Activated gamma-delta T cell treated with Interleukin-2 at 50 U/mL for 16 hours (primary cell): ENCODE results near the gene PITPNM2.

Source experiments
- DNase-seq: peaks from one replicate; pipeline ENCODE4 v3.0.0-alpha.2; 2020

PITPNM2 gene

DNA sequence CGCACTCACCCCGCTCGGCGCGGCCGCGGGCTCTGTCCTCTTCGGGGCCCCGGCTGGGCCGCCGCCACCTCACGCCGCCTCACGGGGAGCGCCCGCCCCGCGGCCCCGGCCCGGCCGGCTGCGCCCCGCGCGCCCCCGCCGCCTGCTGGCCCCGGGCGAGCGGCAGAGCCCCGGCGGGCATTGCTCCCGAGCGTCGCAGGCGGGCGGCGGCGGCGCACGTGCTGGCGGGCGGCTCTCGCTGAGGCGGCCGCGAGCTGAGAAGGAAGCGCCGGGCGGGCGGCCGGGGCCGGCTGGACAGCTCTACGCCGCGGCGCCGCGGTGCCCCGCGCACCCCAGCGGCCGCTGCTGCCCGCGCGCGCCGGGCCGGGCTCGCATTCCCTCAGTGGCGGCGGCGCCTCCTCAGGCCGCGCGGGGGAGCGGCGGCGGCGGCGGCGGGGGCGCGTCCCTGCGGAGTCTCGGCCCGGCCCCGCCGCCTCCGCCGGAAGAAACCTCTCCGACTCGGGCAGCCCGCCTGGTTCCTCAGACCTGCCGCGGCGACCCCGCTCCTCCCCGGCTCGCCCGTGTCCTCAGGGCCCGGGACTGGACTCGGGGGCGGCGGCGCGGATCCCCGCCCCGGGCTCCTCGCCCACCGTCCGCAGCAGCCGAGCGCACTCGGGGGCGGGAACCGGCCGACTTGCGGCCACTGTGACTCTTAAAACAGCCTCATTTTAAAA is at the start of gene PITPNM2:
TSS of gene PITPNM2 (minus strand) at position 347 of the 713 bp plus-strand sequence. CDS start 116,500 bp downstream, outside the sequence.
- DNase-seq: peak; percentile 60

DNA sequence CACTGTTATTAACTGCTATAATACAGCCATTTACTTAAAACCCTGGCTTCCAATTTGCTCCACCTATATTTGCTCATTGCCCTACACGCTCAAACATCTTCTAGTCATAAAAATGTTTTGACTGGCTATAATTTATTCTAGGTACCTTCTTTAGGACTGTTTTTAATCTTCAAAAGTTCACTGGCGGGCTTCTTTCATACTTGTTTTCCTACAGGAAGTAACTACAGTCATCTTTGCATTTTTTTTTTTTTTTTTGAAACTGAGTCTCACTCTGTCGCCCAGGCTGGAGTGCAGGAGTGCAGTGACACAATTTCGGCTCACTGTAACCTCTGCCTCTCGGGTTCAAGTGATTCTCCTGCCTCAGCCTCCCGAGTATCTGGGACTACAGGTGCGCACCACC is 49.5 kb upstream of the PITPNM2 start:
- no peak for DNase-seq

DNA sequence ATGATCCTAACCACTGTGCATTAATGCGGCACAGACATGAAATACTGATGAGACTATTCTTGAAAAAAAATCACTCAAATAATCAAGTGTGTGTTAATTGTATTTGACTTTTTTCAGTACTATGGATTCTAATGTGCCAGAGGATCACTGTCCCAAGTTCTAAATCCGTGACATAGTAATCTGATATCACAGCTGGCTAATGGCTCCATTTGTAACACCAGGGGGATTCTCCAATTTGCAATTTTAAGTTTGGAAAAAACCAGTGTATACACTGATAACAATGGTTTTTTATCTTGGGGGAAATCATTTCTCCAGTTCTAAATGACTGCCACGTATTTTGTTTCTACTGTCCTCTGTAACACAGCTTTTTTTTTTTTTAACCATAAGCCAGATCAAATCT is 49.0 kb upstream of the PITPNM2 start:
- no peak for DNase-seq

DNA sequence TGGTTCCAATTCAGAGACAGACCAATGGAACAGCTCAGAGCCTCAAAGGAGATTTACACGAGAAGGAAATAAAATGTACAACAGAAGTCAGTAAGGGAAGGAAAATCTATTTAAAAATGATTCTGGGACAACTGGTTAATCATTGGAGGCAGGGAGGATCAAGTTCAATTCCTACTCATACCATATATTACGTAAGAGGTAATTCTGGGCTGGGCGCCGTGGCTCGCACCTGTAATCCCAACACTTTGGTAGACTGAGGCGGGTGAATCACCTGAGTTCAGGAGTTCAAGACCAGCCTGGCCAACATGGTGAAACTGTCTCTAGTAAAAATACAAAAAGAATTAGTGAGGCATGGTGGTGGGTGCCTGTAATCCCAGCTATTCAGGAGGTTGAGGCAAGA is 36.7 kb upstream of the PITPNM2 start:
- no peak for DNase-seq

DNA sequence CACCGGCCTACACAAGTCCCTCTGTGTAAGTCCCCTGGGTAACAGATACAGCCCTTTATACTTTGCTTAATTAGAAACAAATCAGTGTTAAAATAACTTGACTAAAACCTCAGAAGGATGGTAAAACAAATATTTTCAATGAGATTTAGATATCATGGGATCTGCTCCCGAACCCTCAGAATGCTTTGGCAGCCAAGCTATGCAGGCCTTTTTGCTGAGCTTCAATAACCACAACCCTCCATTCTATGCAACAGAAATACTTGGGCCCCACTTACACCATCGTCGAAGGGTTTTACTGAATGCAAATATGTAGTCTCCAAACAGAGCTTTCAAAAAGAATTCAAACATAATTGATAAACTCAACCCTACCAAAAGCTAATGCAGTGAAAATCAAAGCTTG is 29.3 kb upstream of the PITPNM2 start:
- DNase-seq: no peak

DNA sequence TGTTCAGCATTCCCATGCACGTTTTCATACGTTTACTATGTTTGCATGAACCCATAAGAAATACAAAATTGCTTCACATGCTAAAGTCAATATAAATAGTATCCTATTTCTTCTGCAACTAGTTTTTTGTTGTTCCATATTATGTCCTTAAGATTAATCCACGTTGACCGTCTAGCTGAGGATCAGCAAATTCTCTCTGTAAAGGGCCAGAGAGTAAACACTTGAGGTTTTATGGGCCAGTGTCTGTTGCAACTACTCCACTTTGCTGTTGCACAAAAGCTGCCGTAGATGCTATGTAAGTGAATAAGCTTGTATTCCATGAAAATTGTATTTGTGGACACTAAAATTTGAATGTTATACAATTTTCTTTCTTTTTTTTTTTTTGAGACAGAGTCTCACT is 21.1 kb upstream of the PITPNM2 start:
- no peak for DNase-seq

DNA sequence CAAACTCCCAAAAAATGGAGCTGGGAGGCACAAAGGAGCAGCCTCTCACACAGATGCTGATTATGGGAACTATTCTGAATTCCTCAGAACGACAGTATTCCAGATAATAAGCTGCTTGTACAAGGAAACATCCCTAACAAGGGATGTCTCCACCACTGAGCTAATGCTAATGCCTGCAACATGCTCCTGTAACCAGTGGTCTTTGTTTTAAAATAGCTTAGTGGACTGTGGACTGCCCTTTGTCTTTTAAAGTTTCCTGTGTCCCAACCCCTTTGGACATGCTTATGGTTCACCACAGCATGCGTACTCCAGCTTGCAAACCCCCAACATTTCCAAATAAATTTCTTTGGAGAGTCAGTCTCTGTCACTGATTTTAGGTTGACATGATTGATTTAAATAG is 16.4 kb upstream of the PITPNM2 start:
- DNase-seq: no peak

DNA sequence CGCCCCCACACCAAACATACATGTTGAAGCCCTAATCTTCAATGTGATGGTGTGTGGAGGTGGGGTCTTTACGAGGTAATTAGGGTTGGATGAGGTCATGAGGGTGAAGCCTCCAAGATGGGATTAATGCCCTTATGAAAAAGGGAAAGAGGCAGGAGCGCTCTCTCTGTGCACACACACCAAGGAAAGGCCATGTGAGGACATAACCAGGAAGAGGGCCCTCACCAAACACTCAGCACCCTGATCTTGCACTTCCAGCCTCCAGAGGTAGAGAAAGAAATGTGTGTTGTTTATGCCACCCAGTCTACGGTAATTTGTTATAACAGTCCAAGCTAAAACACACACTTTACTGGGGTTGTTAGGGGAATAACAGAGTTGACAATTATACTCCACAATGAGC is 14.6 kb upstream of the PITPNM2 start:
- no peak for DNase-seq

DNA sequence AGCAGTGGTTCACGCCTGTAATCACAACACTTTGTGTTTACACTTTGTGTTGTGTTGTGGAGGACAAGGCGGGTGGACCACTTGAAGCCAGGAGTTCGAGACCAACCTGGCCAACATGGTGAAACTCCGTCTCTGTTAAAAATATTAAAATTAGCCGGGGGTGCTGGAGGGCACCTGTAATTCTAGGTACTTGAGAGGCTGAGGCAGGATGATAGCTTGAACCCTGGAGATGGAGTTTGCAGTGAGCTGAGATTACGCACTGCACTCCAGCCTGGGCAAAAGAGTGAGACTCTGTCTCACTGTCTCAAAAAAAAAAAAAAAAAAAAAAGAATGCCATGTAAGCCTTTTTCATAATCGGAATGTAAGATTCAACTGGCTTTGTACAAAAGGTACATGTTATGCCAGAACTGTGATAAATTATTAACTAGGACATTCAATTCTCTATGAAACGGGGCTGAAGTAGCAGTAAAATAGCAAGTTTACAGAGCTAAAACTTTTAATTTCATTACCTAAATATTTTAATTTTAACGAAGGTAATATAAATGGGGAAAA is 13.9 kb upstream of the PITPNM2 start:
- no peak for DNase-seq

DNA sequence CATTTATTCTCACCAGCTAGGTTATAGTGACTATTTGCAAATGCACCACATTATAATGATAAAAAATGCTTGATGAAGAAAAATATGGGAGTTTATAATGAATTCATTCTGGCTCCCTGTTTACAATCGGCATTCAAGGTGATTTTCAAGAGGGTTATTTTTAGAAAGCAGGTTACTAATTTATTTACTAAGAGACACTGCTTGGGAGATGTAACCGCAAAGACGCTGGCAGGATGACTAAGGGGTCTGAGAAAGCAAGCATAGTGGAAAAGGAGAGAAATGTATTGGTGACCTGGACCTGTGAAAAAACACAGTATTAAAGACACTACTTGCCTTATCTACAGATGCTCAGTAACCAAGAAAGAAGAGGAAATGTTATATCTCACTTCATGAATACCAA is 13.3 kb upstream of the PITPNM2 start:
- no peak for DNase-seq

DNA sequence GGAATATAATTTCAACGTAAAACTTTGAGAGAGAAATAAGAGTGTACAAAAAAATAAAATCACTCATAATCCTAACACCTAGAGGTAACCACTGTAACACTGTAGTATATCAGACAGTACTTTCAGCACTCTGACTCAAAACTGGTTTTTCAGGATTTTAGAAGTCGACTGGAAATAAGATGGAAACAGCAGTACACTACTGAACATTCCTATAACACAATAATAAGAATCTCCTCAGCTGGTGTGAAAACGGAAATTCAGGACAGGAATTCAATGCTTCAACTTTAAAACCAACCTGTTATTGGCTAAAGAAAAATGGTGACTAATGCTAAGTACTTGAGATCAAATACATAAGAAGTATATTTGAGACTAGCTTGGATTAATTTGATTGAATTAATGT is 12.3 kb upstream of the PITPNM2 start:
- no peak for DNase-seq

DNA sequence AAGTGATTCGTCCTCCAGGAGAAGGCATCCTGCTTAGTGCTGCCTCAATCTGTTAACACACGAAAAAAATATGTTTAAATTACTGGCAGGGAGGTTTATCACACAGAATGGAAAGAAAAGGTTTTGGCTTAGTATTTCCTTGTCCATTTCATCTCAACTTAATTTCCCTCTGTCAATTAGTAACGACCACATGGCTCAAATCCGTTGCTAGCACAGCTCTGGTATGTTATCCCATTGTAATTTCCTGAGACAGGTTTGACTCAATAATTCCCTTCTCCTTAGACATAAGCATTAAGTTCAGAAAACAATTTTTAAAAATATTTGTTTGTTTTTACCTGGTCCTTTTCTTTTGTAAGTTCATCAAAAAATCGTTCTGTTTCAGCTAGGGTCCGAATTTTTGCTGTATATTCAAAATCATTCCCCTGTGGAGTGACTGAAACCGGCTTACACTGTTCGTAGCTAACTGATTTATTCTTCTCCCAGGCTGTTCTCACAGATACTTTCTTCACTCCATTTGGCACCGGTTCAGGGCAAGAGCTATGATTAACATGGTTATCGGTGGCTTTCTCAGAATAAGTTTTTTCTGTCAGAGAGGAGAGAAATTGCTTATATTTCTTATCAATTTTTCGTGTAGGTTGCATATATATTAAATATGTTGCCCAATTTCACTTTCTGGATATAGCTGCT is 10.1 kb upstream of the PITPNM2 start:
- no peak for DNase-seq

DNA sequence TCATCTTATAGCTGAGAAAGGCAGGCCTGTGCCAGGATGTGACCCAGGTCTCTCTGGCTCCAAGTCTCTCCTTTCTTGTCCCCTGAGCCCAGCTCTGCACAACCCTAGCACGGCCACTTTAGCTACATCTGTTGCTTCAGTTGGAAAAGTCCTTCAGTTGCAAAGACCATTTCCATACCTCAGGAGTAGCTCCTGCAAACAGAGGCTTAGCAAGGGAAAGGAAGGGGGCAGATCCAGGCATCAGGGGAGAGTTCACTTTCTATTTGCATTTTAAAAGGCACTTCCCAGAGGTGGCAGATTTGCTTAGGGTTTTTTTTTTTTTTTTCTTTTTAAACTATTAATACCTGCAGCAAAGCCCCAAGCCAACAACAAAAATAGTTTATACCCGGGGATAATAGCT is 3.0 kb upstream of the PITPNM2 start:
- no peak for DNase-seq

DNA sequence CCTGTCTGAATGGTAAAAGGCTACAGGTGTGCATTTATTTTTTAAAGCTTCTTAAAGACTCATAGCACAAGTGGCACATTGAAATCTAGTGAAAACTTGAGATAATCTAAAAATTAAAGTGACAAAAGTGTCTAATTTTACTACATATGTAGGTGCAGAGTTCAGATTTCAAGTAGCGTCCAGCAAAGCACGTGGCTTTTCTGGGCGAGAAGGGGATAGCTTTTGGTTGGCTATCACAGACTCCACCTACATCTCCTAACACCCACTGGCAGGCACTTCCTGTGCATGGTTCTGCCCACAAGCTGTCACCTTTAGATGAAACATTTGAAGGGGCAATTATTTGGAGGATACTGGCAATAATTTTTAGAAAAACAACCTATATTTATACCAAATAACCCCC is 1.9 kb upstream of the PITPNM2 start:
- no peak for DNase-seq

DNA sequence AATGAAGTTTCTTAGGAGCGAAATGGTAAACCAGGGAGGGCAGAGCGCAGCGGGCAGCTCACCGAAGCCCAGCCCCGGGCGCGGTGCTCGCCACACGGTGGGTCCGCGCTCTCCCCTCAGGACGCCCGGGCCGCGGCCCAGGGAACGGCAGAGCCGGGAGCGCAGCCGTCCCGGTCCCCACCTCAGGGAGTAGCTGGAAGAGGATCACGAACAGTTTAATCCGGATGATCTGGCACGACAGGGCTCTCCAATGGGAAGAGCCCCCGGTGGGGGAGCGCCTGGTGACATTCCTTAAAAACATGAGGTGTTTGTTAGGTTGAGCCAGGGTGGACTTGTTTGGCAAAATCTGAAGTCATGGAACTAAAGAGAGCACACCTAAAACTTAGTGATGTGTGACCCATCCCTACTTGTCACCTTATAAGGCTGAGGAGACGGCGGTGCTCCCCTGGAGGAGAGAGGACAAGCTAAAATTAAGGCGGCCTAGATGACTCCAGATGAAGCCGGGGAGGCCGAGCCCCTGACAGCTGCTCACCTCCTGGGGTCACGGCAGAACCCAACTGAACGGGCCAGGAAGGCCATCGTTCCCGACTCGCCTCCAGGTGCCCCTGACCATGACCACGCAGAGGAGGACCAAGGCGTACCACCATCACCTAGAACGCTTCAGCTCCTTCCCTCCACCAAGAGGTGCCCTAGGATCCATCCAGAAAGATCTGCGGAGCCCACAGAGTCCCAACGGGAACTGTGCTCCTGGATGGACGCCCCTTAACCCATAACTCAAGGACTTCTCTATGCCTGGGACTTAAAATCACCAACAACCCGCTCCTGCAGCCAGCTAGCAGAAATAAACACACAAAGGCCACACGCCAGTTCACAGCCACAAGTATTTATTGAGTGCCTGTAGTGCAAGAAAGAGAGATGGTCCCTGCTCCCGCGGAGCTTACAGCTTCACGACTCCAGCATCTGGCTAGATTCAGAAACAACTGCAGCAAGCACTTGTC is 866 bp upstream of the PITPNM2 start:
- no peak for DNase-seq

DNA sequence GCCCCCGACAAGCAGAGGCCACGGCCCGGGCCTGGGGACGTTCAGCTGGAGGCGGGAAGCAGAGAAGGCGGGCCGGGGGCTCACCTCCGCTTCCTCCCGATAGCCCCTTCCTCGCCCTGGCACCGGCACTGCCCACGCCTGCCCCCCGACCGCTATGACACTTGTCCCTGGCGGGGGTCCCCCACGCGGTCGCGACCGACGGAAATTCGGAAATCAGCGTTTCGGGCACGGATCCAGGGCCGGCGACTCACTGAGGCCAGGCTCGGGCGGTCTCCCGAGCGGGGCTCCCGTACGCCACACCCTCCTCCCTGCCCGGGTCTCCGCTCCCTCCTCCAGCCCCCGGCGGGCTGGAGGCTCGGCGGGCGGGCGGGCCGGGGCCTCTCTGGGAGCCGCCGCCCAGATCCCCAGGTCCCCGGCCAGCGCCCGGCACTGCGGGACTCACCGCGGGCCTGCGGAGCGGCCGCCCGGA is 581 bp downstream of the PITPNM2 start:
- peak; percentile 12 for DNase-seq

DNA sequence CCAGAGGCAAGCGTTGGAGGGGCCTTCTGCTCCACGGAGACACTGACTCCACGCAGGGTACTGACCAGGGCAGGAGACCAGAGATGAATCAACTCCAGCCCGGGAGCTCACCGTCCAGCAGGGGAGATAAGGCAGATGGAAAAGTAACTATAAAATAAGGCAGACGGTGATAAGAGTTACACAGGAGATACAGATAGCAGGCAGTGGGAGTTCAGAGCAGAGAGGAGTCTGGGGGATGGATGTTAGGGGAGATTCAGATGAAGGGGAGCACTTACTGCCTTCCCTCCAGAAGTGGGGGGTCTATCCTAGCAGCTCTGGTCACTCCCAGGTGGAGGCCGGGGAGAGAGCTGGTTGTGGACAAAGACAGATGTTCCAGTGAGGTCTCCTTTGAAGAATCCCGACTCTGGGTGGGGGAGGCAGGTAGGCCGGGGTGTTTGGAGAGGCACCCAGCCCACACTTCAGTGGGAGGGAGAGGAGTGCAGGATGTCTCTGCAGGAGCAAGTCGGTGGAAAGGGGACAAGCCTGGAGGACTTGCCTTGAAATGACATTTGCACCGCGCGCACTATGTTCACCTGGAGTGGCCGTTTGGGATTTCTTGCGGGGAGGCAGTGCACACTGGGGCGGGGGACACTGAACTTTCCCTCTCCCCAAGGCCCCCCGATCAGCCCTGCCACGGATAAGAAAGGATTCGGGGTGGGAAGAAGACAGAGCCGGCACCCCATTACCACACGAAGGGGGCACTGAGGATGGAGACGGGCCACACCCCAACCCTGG is 1.2 kb downstream of the PITPNM2 start:
- no peak for DNase-seq

DNA sequence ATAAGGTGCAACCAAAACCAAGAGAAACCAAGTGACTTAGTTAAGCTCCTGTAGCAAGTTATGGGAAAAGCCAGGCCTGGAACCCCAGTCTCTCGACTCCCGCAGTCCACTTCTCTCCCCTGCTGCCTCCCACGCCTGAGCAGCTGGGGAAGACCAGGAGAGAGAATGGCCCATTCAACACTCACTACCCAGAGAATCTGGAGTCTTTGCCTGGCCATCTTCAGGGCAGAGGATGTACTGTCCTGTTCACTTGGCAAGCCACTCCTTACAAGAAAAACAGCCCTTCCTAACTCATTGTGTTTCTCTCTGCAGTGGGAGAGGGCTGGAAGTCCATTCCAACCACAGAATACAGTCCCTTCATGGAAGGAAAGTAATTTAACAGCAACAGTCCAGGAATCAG is 1.8 kb downstream of the PITPNM2 start:
- DNase-seq: no peak

DNA sequence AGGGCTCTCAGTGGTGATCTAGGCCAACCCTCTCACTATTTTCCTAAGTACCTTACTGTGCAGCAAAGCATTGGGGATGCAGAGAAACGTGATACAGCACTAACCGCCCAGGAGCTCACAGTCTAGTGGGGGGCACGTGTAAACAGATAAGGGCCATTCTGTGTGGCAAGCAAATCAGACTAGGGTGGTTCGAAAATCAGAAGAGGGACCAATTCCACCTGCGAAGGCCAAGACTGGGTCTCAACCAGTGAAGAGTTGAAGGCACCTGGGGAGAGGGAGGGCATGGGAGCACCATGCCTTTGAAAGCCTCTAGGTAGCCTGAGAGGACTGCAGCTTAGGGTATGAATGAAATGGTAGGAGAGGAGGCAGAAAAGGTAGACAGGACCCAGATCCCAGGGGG is 2.2 kb downstream of the PITPNM2 start:
- DNase-seq: no peak

DNA sequence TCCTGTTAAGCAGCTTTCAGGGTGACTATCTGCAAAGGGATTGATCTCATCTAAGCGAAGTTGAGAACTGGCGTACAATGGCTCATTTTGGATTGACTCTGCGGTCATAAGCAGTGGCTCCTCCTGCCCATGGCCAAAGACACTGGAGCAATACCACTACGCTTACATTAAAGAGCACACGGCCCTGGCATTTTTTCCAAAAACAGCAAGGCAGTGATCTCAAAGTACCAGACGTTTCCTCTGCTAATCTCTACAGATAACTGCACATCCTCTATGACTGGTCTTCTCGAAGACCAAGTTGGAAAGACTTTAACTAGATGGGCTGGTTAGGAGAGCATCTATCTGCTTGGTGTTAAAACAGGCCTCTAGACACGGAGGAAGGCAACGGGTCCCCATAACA is 2.7 kb downstream of the PITPNM2 start:
- DNase-seq: no peak

DNA sequence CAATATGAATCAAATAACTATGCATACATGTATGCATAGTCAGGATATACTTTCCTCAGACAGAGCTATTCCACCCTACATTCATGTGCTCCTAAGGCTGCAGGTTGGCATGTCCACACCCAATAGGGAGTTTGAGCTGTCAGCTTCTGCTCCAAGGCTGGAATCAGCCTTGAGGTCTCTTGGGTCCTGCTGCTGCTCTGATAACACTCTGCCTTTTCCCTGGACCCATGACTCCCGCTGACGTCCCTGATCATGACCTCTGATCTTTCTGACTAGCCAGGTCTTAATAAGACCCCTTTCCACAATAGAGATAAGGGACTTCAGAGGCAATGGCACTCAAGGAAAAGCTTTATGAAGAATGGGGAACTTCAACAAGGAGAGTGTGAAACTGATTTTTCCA is 5.7 kb downstream of the PITPNM2 start:
- DNase-seq: no peak

DNA sequence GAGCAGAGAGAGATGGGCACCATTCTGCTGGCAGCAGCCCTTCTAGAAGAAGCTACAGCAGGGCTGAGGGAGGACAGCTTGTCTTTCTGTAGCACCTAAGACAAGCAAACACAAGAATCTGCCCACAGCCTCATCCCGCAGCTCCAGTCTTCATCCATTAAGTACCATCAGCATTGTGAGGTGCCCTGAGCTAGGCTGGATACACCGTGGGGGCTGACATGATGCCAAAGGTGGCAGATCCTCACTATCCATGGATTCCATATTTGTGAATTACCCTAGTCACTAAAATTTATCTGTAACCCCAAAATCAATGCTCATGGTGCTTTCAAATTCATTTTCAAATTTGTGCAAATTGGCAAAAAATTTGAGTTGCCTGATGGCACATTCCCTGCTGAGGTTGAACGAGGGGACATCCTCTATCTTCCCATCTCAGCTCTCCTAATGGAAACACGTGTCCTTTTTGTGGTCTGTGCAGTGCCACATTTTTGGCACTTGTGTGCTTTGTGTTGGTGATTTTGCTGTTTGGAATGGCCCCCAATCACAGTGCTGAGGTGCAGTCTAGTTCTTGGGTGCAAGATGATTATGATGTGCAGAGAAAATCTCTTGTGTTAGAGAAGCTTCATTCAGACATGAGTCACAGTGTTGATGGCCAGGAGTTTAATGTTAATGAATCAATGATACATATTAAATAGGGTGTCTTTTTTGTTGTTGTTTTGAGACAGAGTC is 7.0 kb downstream of the PITPNM2 start:
- no peak for DNase-seq
